Measurements from ENCODE around the gene APOBEC4. TPM values are rescaled to one million over a fixed set of nuclear protein-coding genes. Genes with fewer than 3 reads are reported as not detected.

The APOBEC4 gene
- total RNA-seq, 1 experiment from 2014 or later = not detected

GRCh38 chr1:183655562-183656075, 2.5 kb upstream of the APOBEC4 start:
- BruUV-seq (replicated peaks) = no TSS peak
- intact Hi-C loops (cut with micrococcal nuclease) = loop anchor here (1.0 kb wide), 2 partner anchors 30 to 261 kb away; no protein-coding TSS in a partner anchor
- Histone ChIP-seq H3K9ac (ENCODE audit: low read length) (no peak overlapping the region), H3K27ac (ENCODE audit: low read depth, low read length) (no peak overlapping the region), H3K9me2 (ENCODE audit: insufficient read depth) (no peaks in the 10 kb centered on the region), H3K9me3 (ENCODE audit: control insufficient read depth in 1 of 2, insufficient read depth in 1 of 2, low read depth in 1 of 2, low read length in 2 of 2) (no peaks in the 10 kb centered on the region), H3K79me2 (ENCODE audit: insufficient read depth, low read length) (no peaks in the 10 kb centered on the region), H3K4me2 (ENCODE audit: low read length) (peak overlapping the region; percentile 27; the same call in 1 of the 2 replicates), H4K20me1 (ENCODE audit: insufficient read depth) (no peaks in the 10 kb centered on the region), H3K27me3 (ENCODE audit: insufficient read depth, low read length) (no peaks in the 10 kb centered on the region), H3K4me1 (ENCODE audit: control insufficient read depth in 1 of 2, insufficient read depth in 2 of 2, low read length in 2 of 2) (0 out of 4 replicates have a peak, but pooled peaks cover 0 to 3% of the 10 kb centered on the region in 2 experiments), H3K36me3 (ENCODE audit: control insufficient read depth in 1 of 2, insufficient read depth in 2 of 2, low read length in 2 of 2) (no peaks in the 10 kb centered on the region), H2AFZ (ENCODE audit: low read depth, low read length, poor library complexity, severe bottlenecking) (peak overlapping the region; percentile 60), H3K4me3 (replicated peaks in 1 of 2; ENCODE audit: low read depth in 1 of 2, low read length in 2 of 2) (no peak overlapping the region)
- ChIA-PET POLR2A (interaction anchor here (1.3 kb wide), 1 partner anchor 29 kb away, joined by 3 read pairs; no protein-coding TSS in a partner anchor), RAD21 (ENCODE audit: low non-redundant PET in 1 of 2, low total read pairs in 2 of 2, uncharacterized antibody in 2 of 2, unreplicated experiment in 2 of 2) (interaction anchor here (1.0 to 2.0 kb wide), 3 partner anchors 29 to 260 kb away, joined by 3 to 9 read pairs (median 8); no protein-coding TSS in a partner anchor), CTCF (interaction anchor here (0.6 to 4.3 kb wide), 18 partner anchors 9 to 1327 kb away, joined by 3 to 83 read pairs (median 3); partner anchors contain the start of gene ARPC5)
- TF ChIP-seq SRF (IDR thresholded peaks at IDR 0.05; ENCODE audit: low read depth) (no peak), RAD21 (IDR thresholded peaks at IDR 0.05; ENCODE audit: low read depth) (peak; percentile 89), YY1 (IDR thresholded peaks at IDR 0.05; ENCODE audit: extremely low read depth, insufficient replicate concordance, low read depth, low read length) (peak; percentile 69), CTCF (IDR thresholded peaks at IDR 0.05 in 2 of 3, conservative IDR thresholded peaks at IDR 0.05 in 1 of 3; ENCODE audit: borderline replicate concordance in 1 of 3, insufficient read depth in 1 of 3, low read depth in 2 of 3, low read length in 2 of 3) (peak; percentile 78 to 84 (median 84)), SIN3A (IDR thresholded peaks at IDR 0.05; ENCODE audit: low read depth) (no peak)
- peak; percentile 96 for ATAC-seq
- DNase-seq (ENCODE audit: low read depth, low spot score) = peak; percentile 69
